ENCODE measurements around the gene ARFGAP3.
A peak's percentile ranks its signal among the peaks of the same experiment; 100 is the strongest.
"Not testable (repeated sequence)": the region's sequence is repeated elsewhere in the genome, so short reads cannot be mapped to it uniquely, and the experiment has no call there.

ARFGAP3 gene

GRCh38 chr22:42792453-42792908, 64.6 kb downstream of the ARFGAP3 start:
- DNase-seq = no peak

- DNase-seq = no peak
Observed at GRCh38 chr22:42791721-42792452, 65.2 kb downstream of the ARFGAP3 start.

GRCh38 chr22:42788466-42788865, 68.6 kb downstream of the ARFGAP3 start:
- DNase-seq = no peak

- no peak for DNase-seq
Observed at GRCh38 chr22:42788021-42788420, 69.1 kb downstream of the ARFGAP3 start.

- DNase-seq = no peak
Observed at GRCh38 chr22:42787357-42787736, 69.7 kb downstream of the ARFGAP3 start.

GRCh38 chr22:42786606-42787356, 70.3 kb downstream of the ARFGAP3 start:
- DNase-seq = no peak

- DNase-seq = no peak
Observed at GRCh38 chr22:42785706-42786499, 71.2 kb downstream of the ARFGAP3 start.

- DNase-seq = not testable (repeated sequence)
Observed at GRCh38 chr22:42782306-42782705, 74.8 kb downstream of the ARFGAP3 start.

GRCh38 chr22:42780070-42780540, 77.0 kb downstream of the ARFGAP3 start:
- peak in 1 of 2 experiments; percentile 5 for DNase-seq

GRCh38 chr22:42777126-42777525, 79.9 kb downstream of the ARFGAP3 start:
- DNase-seq = no peak

GRCh38 chr22:42773167-42773566, 83.9 kb downstream of the ARFGAP3 start:
- DNase-seq = no peak

GRCh38 chr22:42772647-42773046, 84.4 kb downstream of the ARFGAP3 start:
- no peak for DNase-seq

GRCh38 chr22:42770941-42771647, 86.0 kb downstream of the ARFGAP3 start:
- no peak for DNase-seq

- no peak for DNase-seq
Observed at GRCh38 chr22:42770448-42770726, 86.7 kb downstream of the ARFGAP3 start.

- no peak for DNase-seq
Observed at GRCh38 chr22:42769574-42770447, 87.3 kb downstream of the ARFGAP3 start.

GRCh38 chr22:42769238-42769573, 87.9 kb downstream of the ARFGAP3 start:
- no peak for DNase-seq

- no peak for DNase-seq
Observed at GRCh38 chr22:42768385-42769035, 88.6 kb downstream of the ARFGAP3 start.

GRCh38 chr22:42766860-42767259, 90.2 kb downstream of the ARFGAP3 start:
- DNase-seq = no peak

GRCh38 chr22:42764895-42765363, 92.1 kb downstream of the ARFGAP3 start:
- DNase-seq = no peak

GRCh38 chr22:42763965-42764480, 93.0 kb downstream of the ARFGAP3 start:
- DNase-seq = no peak
